Dendritic cell treated with granulocyte-macrophage colony-stimulating factor and Interleukin-4, amounts not matched to agents 40 ng/mL and 50 ng/mL, for 4 days (primary cell): Measurements from ENCODE around the gene CTNND2.

Experiments
- H3K27ac Mint-ChIP-seq: one replicate; pipeline ENCODE4 v1.8.0; 2022; ENCODE audit warnings: mild to moderate bottlenecking, mixed read lengths
- H3K27me3 Mint-ChIP-seq: one replicate; pipeline ENCODE4 v1.8.0; 2022; ENCODE audit warnings: mild to moderate bottlenecking, mixed read lengths
- H3K36me3 Mint-ChIP-seq: one replicate; pipeline ENCODE4 v1.8.0; 2022; ENCODE audit warnings: low read depth, mixed read lengths
- H3K4me1 Mint-ChIP-seq: one replicate; pipeline ENCODE4 v1.8.0; 2022; ENCODE audit warnings: low read depth, mixed read lengths
- H3K4me3 Mint-ChIP-seq: one replicate; pipeline ENCODE4 v1.8.0; 2022; ENCODE audit warnings: mild to moderate bottlenecking, moderate library complexity, mixed read lengths
- H3K9me3 Mint-ChIP-seq: one replicate; pipeline ENCODE4 v1.8.0; 2022; ENCODE audit warnings: mixed read lengths
- intact Hi-C: fragments of 100-400 bp; cut with micrococcal nuclease; formaldehyde crosslinking; loops from one replicate; pipeline ENCODE4 v1.15.0; 2022

Gene CTNND2

GRCh38 chr5:11560915-11561697 is 343.1 kb downstream of the CTNND2 start:
- Mint-ChIP-seq H3K27ac (no peak overlapping the region), H3K9me3 (peaks cover 8% of the 10 kb centered on the region), H3K36me3 (no peaks in the 10 kb centered on the region), H3K4me1 (no peaks in the 10 kb centered on the region), H3K4me3 (no peak overlapping the region), H3K27me3 (no peaks in the 10 kb centered on the region)
- intact Hi-C loops: no loop called here

DNA sequence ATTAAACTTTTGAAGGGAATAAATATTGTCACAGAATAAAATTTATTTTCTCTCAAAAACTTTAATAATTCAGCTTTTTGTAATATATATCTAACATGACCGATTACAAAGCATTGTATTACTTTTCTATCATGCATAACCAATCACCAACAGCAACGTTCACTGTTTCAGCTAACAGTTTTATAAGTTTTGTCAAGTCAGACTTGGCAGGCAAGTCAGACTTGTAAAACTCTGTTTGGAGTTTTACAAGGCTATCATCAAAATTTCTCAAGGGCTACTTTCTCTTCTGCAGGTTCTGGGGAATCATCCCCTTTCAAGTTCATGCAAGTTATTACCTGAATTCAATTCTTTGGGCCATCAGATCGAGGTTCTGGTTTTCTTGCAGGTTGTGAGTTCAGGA is 347.2 kb downstream of the CTNND2 start:
- no peak overlapping the region for H3K4me3 Mint-ChIP-seq
- no peaks in the 10 kb centered on the region for H3K27me3 Mint-ChIP-seq
- H3K9me3 Mint-ChIP-seq: peaks cover 8% of the 10 kb centered on the region
- no peaks in the 10 kb centered on the region for H3K4me1 Mint-ChIP-seq
- H3K27ac Mint-ChIP-seq: no peak overlapping the region
- intact Hi-C loops: no loop called here
- no peaks in the 10 kb centered on the region for H3K36me3 Mint-ChIP-seq

- intact Hi-C loops: no loop called here
- H3K4me3 Mint-ChIP-seq: no peak overlapping the region
- H3K9me3 Mint-ChIP-seq: no peaks in the 10 kb centered on the region
- no peak overlapping the region for H3K27ac Mint-ChIP-seq
- H3K27me3 Mint-ChIP-seq: no peaks in the 10 kb centered on the region
- H3K36me3 Mint-ChIP-seq: no peaks in the 10 kb centered on the region
- no peaks in the 10 kb centered on the region for H3K4me1 Mint-ChIP-seq
Measured at GRCh38 chr5:11555171-11555570, 349.1 kb downstream of the CTNND2 start.

- no peaks in the 10 kb centered on the region for H3K9me3 Mint-ChIP-seq
- H3K4me1 Mint-ChIP-seq: no peaks in the 10 kb centered on the region
- H3K27ac Mint-ChIP-seq: no peak overlapping the region
- intact Hi-C loops: no loop called here
- H3K36me3 Mint-ChIP-seq: no peaks in the 10 kb centered on the region
- H3K4me3 Mint-ChIP-seq: no peak overlapping the region
- no peaks in the 10 kb centered on the region for H3K27me3 Mint-ChIP-seq
Measured at GRCh38 chr5:11547730-11548129, 356.5 kb downstream of the CTNND2 start.

- Mint-ChIP-seq H3K4me1 (no peaks in the 10 kb centered on the region), H3K9me3 (no peaks in the 10 kb centered on the region), H3K27ac (no peak overlapping the region), H3K36me3 (no peaks in the 10 kb centered on the region), H3K27me3 (no peaks in the 10 kb centered on the region), H3K4me3 (no peak overlapping the region)
- intact Hi-C loops: no loop called here
Measured at GRCh38 chr5:11547140-11547539, 357.1 kb downstream of the CTNND2 start.

DNA sequence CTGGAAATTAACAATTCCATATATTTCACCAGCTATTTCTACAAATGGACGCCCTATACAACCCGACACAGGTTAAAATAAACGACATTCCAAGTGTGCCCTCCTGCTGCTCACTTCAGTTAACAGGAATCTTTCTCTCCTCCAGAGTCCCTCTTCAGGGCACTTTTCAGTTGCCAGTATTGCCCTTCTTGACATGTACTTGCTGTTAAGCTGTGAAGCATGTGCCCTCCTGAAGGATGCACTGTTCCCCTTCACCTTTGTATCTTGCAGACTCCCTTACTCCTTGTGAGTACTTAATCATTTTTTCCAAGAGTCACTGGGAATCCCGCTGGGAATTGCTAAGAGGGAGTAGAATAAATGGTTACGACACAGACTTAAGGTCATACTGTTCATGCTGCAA is 364.1 kb downstream of the CTNND2 start:
- H3K9me3 Mint-ChIP-seq: no peaks in the 10 kb centered on the region
- intact Hi-C loops: no loop called here
- H3K36me3 Mint-ChIP-seq: no peaks in the 10 kb centered on the region
- no peaks in the 10 kb centered on the region for H3K27me3 Mint-ChIP-seq
- H3K4me3 Mint-ChIP-seq: no peak overlapping the region
- H3K4me1 Mint-ChIP-seq: no peaks in the 10 kb centered on the region
- H3K27ac Mint-ChIP-seq: no peak overlapping the region

GRCh38 chr5:11531811-11532555 is 372.3 kb downstream of the CTNND2 start:
- Mint-ChIP-seq H3K27ac (no peak overlapping the region), H3K27me3 (no peaks in the 10 kb centered on the region), H3K36me3 (no peaks in the 10 kb centered on the region), H3K4me3 (no peak overlapping the region), H3K9me3 (no peaks in the 10 kb centered on the region), H3K4me1 (no peaks in the 10 kb centered on the region)
- intact Hi-C loops: no loop called here

DNA sequence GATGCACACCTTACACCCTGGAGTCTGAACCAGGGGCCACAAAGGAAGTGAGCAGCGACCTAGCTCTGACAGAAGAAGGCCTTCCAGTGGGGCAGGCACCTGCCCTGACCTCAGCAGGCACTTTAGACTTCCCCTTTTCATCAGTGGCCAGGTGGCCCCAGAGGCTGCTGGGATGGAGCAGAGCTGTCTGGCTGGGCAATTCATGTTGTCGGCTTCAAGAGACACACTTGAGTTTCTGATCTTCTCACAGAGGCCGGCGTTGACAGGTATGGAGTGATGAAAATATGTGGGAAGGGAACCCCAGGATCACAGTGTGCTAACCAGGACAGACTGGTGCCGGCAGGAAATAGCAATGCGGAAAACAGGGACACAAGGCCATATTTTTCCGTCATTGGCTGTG is 375.5 kb downstream of the CTNND2 start:
- Mint-ChIP-seq H3K4me1 (no peaks in the 10 kb centered on the region), H3K27me3 (no peaks in the 10 kb centered on the region), H3K27ac (no peak overlapping the region), H3K9me3 (no peaks in the 10 kb centered on the region), H3K4me3 (no peak overlapping the region), H3K36me3 (no peaks in the 10 kb centered on the region)
- intact Hi-C loops: no loop called here

DNA sequence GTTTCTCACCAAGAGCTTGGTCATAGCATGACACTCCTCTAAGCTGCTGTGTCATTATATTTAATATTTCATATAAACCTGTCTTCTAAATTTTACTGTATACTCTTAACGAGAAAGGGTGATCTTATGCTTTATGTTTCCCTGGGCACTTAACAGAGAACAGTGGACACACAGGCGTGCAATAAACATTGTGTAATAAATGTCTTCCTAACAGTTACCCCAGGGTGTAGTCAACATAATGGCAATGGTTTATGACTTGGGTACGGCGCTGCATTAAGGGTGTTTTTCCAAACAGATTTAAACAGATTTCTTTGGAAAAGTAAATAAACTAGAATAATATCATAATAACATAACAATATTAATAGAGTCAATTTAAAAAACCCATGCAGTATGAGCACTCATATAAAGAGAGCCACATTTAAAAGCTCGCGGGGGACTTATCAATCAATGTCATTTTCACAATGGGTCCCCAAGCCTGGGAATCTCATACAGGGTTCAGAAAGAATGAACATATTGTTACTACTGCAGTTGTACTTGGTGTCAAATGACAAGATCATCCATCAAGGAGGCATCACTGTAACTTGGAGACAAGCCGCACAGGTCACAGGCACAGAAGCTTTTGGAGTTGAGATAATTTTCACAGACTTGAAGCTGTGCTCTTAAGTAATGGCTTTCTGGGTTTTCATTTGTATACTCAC is 376.4 kb downstream of the CTNND2 start:
- intact Hi-C loops: no loop called here
- Mint-ChIP-seq H3K36me3 (no peaks in the 10 kb centered on the region), H3K4me1 (no peaks in the 10 kb centered on the region), H3K4me3 (no peak overlapping the region), H3K27ac (no peak overlapping the region), H3K27me3 (no peaks in the 10 kb centered on the region), H3K9me3 (no peaks in the 10 kb centered on the region)

DNA sequence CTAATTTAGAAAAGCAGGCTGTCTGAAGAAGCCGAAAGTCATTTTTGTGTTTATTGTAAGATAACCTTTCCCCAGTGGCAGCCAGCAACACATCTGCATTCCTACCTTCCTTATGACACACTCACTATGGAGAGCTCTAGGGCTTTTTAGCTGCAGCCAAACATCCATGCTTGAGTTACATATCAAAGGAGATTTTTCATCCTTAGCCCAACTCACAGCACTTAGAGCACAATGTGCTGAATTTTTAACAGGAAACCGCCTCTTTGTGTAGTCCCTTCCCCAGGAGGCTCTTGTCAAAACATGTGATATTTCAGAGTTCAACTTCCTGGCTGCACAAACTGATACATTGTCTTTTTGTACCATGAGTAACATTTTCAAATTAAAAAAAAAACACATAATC is 379.2 kb downstream of the CTNND2 start:
- Mint-ChIP-seq H3K27me3 (no peaks in the 10 kb centered on the region), H3K4me3 (no peak overlapping the region), H3K9me3 (no peaks in the 10 kb centered on the region), H3K4me1 (no peaks in the 10 kb centered on the region), H3K36me3 (no peaks in the 10 kb centered on the region), H3K27ac (no peak overlapping the region)
- intact Hi-C loops: no loop called here

- intact Hi-C loops: no loop called here
- H3K4me1 Mint-ChIP-seq: no peaks in the 10 kb centered on the region
- no peaks in the 10 kb centered on the region for H3K36me3 Mint-ChIP-seq
- H3K9me3 Mint-ChIP-seq: no peaks in the 10 kb centered on the region
- no peak overlapping the region for H3K27ac Mint-ChIP-seq
- no peaks in the 10 kb centered on the region for H3K27me3 Mint-ChIP-seq
- H3K4me3 Mint-ChIP-seq: no peak overlapping the region
Measured at GRCh38 chr5:11524188-11524587, 380.1 kb downstream of the CTNND2 start.

GRCh38 chr5:11522796-11523195 is 381.4 kb downstream of the CTNND2 start:
- Mint-ChIP-seq H3K4me1 (no peaks in the 10 kb centered on the region), H3K9me3 (no peaks in the 10 kb centered on the region), H3K4me3 (no peak overlapping the region), H3K27me3 (no peaks in the 10 kb centered on the region), H3K27ac (no peak overlapping the region), H3K36me3 (no peaks in the 10 kb centered on the region)
- intact Hi-C loops: no loop called here

DNA sequence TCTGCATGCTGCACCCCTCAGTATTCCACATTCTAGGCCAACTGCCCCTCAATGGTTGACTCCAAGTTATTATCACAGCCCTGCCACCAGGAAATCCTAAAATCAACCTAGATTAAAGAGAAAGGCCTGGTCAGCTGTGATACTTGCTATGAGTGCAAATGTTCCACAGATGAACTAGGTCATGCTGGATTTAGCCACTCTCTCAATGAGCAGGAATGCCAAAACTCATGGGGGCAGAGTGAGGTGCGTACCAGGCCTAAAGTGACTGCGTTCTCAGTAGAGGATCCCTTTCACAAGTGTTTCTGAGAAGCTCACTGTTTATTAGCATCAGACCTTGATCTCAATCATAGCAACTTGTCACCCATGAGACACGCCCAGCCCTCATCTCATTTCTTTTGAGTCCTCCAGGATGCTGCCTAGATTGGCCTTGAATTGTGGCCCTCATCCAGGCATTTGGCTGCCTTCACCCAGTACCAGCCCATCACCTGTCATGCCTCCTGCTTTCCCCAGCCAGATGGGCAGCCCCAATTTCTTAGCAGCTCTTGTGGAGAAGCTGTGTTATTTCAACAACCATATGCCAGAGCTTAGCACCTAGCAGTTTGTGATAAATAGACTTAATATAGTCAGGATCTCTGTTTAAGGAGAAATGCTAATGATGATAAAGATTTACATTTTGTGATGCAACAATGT is 383.9 kb downstream of the CTNND2 start:
- Mint-ChIP-seq H3K4me1 (no peaks in the 10 kb centered on the region), H3K27me3 (no peaks in the 10 kb centered on the region), H3K4me3 (no peak overlapping the region), H3K36me3 (no peaks in the 10 kb centered on the region), H3K27ac (no peak overlapping the region), H3K9me3 (no peaks in the 10 kb centered on the region)
- intact Hi-C loops: no loop called here

DNA sequence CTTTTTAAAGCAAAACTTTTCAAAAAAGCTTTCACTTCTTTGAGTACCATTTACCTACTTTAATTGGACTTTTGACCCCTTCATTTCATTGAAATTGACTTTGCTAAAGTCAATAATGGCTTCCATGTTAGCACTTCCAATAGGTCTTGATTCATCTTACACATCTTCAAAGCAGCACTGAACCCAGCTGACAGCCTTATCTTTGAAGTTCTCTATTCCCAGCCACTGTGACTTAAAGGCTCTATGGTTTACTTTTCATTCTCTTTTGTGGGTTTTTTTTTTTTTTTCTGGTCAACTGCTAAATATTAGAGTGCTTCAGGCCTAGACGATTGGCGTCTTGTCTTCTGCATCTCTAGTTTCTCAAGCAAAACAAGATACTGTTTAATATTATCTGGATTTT is 385.0 kb downstream of the CTNND2 start:
- H3K4me1 Mint-ChIP-seq: no peaks in the 10 kb centered on the region

More for the DNA sequence above, 385.0 kb downstream of the CTNND2 start:
- Mint-ChIP-seq H3K27me3 (no peaks in the 10 kb centered on the region), H3K27ac (no peak overlapping the region), H3K4me3 (no peak overlapping the region), H3K9me3 (no peaks in the 10 kb centered on the region), H3K36me3 (no peaks in the 10 kb centered on the region)
- intact Hi-C loops: no loop called here
